ENCODE results near the gene TWIST2. TPM values are rescaled to one million over a fixed set of nuclear protein-coding genes. Genes with fewer than 3 reads are reported as not detected.
A peak's percentile ranks its signal among the peaks of the same experiment; 100 is the strongest.

Gene TWIST2
- total and polyA plus RNA-seq, 10 of the 15 experiments (the other 5 are each of a cell fraction or from before 2014, with no cell fraction given) = not detected

DNA sequence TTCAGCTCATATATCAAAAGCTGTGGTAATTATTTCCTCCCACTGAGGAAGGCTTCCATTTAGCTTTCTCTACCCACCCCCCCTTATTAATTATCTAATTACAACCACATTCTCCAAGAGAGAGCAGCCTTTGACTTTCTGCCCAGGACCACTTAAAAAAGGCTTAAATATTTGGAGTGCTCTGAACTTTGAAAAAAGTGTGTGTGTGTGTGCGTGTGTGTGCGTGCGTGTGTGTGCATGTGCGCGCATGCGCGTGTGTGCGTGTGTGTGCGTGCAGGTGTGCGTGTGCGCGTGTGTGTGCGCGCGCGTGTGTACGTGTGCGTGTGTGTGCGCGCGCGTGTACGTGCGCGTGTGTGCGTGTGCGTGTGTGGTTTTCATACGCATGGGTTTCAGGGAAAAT is 57.8 kb downstream of the TWIST2 start:
- ChIA-PET SMC1A (ENCODE audit: uncharacterized antibody, unreplicated experiment) (no interaction called here), CTCF (no interaction called here), POLR2A (no interaction called here), RAD21 (ENCODE audit: unreplicated experiment) (no interaction called here)
- ATAC-seq = no peak
- no peak overlapping the region for H3K4me2 ChIP-seq (ENCODE audit: control insufficient read depth, insufficient read depth)
- no peaks in the 10 kb centered on the region; the same call in 2 of the 3 replicates for H3K9me3 ChIP-seq (replicated peaks; ENCODE audit: control insufficient read depth, insufficient read depth, low read length)
- H3K9ac ChIP-seq (ENCODE audit: control insufficient read depth, insufficient read depth, low read length) = no peak overlapping the region
- no peaks in the 10 kb centered on the region for H4K20me1 ChIP-seq (ENCODE audit: control insufficient read depth, insufficient read depth)
- H3K27ac ChIP-seq (ENCODE audit: control insufficient read depth, insufficient read depth) = no peak overlapping the region
- DNase-seq (ENCODE audit: low read depth, low spot score) = no peak
- no peaks in the 10 kb centered on the region for H3K36me3 ChIP-seq (ENCODE audit: control insufficient read depth in 2 of 2, insufficient read depth in 2 of 2, low read length in 1 of 2)
- intact Hi-C loops (cut with micrococcal nuclease; ENCODE audit: unreplicated experiment) = no loop called here
- TF ChIP-seq RAD51 (IDR thresholded peaks at IDR 0.05) = no peak
- TF ChIP-seq EZH2 (IDR thresholded peaks at IDR 0.05; ENCODE audit: borderline replicate concordance, control insufficient read depth, low read depth, low read length) = no peak
- TF ChIP-seq, protein P1, sequence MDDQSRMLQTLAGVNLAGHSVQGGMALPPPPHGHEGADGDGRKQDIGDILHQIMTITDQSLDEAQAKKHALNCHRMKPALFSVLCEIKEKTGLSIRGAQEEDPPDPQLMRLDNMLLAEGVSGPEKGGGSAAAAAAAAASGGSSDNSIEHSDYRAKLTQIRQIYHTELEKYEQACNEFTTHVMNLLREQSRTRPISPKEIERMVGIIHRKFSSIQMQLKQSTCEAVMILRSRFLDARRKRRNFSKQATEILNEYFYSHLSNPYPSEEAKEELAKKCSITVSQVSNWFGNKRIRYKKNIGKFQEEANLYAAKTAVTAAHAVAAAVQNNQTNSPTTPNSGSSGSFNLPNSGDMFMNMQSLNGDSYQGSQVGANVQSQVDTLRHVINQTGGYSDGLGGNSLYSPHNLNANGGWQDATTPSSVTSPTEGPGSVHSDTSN (IDR thresholded peaks at IDR 0.05; ENCODE audit: insufficient replicate concordance, low read depth, low read length) = peak; percentile 52
- TF ChIP-seq, protein P2, sequence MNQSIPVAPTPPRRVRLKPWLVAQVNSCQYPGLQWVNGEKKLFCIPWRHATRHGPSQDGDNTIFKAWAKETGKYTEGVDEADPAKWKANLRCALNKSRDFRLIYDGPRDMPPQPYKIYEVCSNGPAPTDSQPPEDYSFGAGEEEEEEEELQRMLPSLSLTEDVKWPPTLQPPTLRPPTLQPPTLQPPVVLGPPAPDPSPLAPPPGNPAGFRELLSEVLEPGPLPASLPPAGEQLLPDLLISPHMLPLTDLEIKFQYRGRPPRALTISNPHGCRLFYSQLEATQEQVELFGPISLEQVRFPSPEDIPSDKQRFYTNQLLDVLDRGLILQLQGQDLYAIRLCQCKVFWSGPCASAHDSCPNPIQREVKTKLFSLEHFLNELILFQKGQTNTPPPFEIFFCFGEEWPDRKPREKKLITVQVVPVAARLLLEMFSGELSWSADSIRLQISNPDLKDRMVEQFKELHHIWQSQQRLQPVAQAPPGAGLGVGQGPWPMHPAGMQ (IDR thresholded peaks at IDR 0.05; ENCODE audit: borderline replicate concordance) = no peak
- TF ChIP-seq, protein P3, sequence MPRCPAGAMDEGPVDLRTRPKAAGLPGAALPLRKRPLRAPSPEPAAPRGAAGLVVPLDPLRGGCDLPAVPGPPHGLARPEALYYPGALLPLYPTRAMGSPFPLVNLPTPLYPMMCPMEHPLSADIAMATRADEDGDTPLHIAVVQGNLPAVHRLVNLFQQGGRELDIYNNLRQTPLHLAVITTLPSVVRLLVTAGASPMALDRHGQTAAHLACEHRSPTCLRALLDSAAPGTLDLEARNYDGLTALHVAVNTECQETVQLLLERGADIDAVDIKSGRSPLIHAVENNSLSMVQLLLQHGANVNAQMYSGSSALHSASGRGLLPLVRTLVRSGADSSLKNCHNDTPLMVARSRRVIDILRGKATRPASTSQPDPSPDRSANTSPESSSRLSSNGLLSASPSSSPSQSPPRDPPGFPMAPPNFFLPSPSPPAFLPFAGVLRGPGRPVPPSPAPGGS (IDR thresholded peaks at IDR 0.05; ENCODE audit: borderline replicate concordance, insufficient read depth, low read depth, low read length, poor library complexity, severe bottlenecking) = peak; percentile 89
- TF ChIP-seq TCF3 (IDR thresholded peaks at IDR 0.05; ENCODE audit: borderline replicate concordance, insufficient read depth, low read depth, low read length) = peak; percentile 78; the same call in 1 of the 2 replicates
- no peak for TF ChIP-seq SMC3 (IDR thresholded peaks at IDR 0.05; ENCODE audit: borderline replicate concordance, low read length)
- BruUV-seq (replicated peaks) = no TSS peak
- H3K4me3 ChIP-seq = no peak overlapping the region
- H3K4me1 ChIP-seq (ENCODE audit: control insufficient read depth, insufficient read depth, low read length) = no peaks in the 10 kb centered on the region
- 96% methylated on average over 18 of the region's 28 CpGs for WGBS (ENCODE audit: insufficient coverage, insufficient replicate concordance, low lambda C conversion rate, missing lambda C conversion rate)
- in situ Hi-C loops (cut with MboI) = no loop called here
- H2AFZ ChIP-seq (ENCODE audit: control insufficient read depth, low read depth, low read length) = no peak overlapping the region
- no peaks in the 10 kb centered on the region for H3K79me2 ChIP-seq (ENCODE audit: control insufficient read depth, insufficient read depth, low read length)
- no peak for FAIRE-seq
- H3K27me3 ChIP-seq (replicated peaks in 1 of 2; ENCODE audit: control insufficient read depth in 2 of 2, insufficient read depth in 2 of 2, low read length in 1 of 2) = no peaks in the 10 kb centered on the region
